ENCODE data around the gene FBXO22. TPM values are rescaled to one million over a fixed set of nuclear protein-coding genes. Genes with fewer than 3 reads are reported as not detected.

The FBXO22 gene
- total and polyA plus RNA-seq, 10 of the 15 experiments (the other 5 are each of a cell fraction or from before 2014, with no cell fraction given), result 15.2 to 110 (median 42.8) TPM

GRCh38 chr15:75923756-75924155 is 20.1 kb downstream of the FBXO22 start:
- BruUV-seq (replicated peaks), result no TSS peak
- SMC1A ChIA-PET (ENCODE audit: uncharacterized antibody, unreplicated experiment), result interaction anchor here (0.6 to 1.8 kb wide), 4 partner anchors 17 to 214 kb away, joined by 3 to 8 read pairs (median 3); no protein-coding TSS in a partner anchor
- POLR2A ChIA-PET, result no interaction called here
- no peak for TF ChIP-seq TCF12 (IDR thresholded peaks at IDR 0.05; ENCODE audit: low read depth, low read length)
- no peak for TF ChIP-seq POLR2AphosphoS5 (IDR thresholded peaks at IDR 0.05; ENCODE audit: low read length)
- no peak for TF ChIP-seq EZH2 (IDR thresholded peaks at IDR 0.05; ENCODE audit: borderline replicate concordance, control insufficient read depth, low read depth, low read length)
- peak; percentile 50; the same call in 1 of the 2 replicates for TF ChIP-seq ZBTB33 (IDR thresholded peaks at IDR 0.05)
- no peak for TF ChIP-seq SUPT20H (IDR thresholded peaks at IDR 0.05; ENCODE audit: borderline replicate concordance, control insufficient read depth, low read depth, low read length)
- no peak for TF ChIP-seq NR2C2 (IDR thresholded peaks at IDR 0.05; ENCODE audit: borderline replicate concordance, control insufficient read depth, insufficient read length, low read depth)
- TF ChIP-seq ATF7 (IDR thresholded peaks at IDR 0.05; ENCODE audit: low read depth), result peak; percentile 21; the same call in 1 of the 2 replicates
- no peak for TF ChIP-seq IRF3 (IDR thresholded peaks at IDR 0.05)
- TF ChIP-seq E2F4 (IDR thresholded peaks at IDR 0.05; ENCODE audit: low read depth, low read length), result no peak
- TF ChIP-seq USF1 (IDR thresholded peaks at IDR 0.05; ENCODE audit: borderline replicate concordance, extremely low read length, insufficient read depth, low read depth, low read length), result no peak
- TF ChIP-seq HCFC1 (IDR thresholded peaks at IDR 0.05; ENCODE audit: low read length), result no peak
- TF ChIP-seq CEBPZ (IDR thresholded peaks at IDR 0.05; ENCODE audit: low read depth, low read length), result no peak
- TF ChIP-seq MAX (IDR thresholded peaks at IDR 0.05; ENCODE audit: low read depth, low read length), result no peak
- no peak for TF ChIP-seq ETV6 (conservative IDR thresholded peaks at IDR 0.05 in 1 of 2, IDR thresholded peaks at IDR 0.05 in 1 of 2; ENCODE audit: borderline replicate concordance in 1 of 2, low read depth in 1 of 2)

More at GRCh38 chr15:75923756-75924155, 20.1 kb downstream of the FBXO22 start:
- ChIA-PET CTCF (interaction anchor here (0.9 to 1.5 kb wide), 6 partner anchors 8 to 227 kb away, joined by 3 to 7 read pairs (median 3); no protein-coding TSS in a partner anchor), RAD21 (ENCODE audit: unreplicated experiment) (interaction anchor here (1.0 to 1.3 kb wide), 2 partner anchors 115 to 216 kb away, joined by 3 to 5 read pairs; no protein-coding TSS in a partner anchor)
- intact Hi-C loops (cut with micrococcal nuclease; ENCODE audit: unreplicated experiment), result no loop called here
- no peak overlapping the region for H2AFZ ChIP-seq (ENCODE audit: control insufficient read depth, low read depth, low read length)
- no peak overlapping the region for H3K4me3 ChIP-seq
- H3K9me3 ChIP-seq (replicated peaks; ENCODE audit: control insufficient read depth, insufficient read depth, low read length), result no peaks in the 10 kb centered on the region
- peaks cover 9 to 13% of the 10 kb centered on the region in 2 experiments; a peak in 3 of 4 replicates for H3K36me3 ChIP-seq (ENCODE audit: control insufficient read depth in 2 of 2, insufficient read depth in 2 of 2, low read length in 1 of 2)
- no peak overlapping the region for H3K9ac ChIP-seq (ENCODE audit: control insufficient read depth, insufficient read depth, low read length)
- FAIRE-seq (no peak), DNase-seq (ENCODE audit: low read depth, low spot score) (no peak), ATAC-seq (no peak)
- no peak overlapping the region for H3K4me2 ChIP-seq (ENCODE audit: control insufficient read depth, insufficient read depth)
- H4K20me1 ChIP-seq (ENCODE audit: control insufficient read depth, insufficient read depth), result no peaks in the 10 kb centered on the region
- in situ Hi-C loops (cut with MboI), result no loop called here
- WGBS (ENCODE audit: insufficient coverage, insufficient replicate concordance, low lambda C conversion rate, missing lambda C conversion rate), result 97% methylated on average over 4 of the region's 4 CpGs
- no peaks in the 10 kb centered on the region for H3K27me3 ChIP-seq (replicated peaks in 1 of 2; ENCODE audit: control insufficient read depth in 2 of 2, insufficient read depth in 2 of 2, low read length in 1 of 2)
- peaks cover 7% of the 10 kb centered on the region for H3K4me1 ChIP-seq (ENCODE audit: control insufficient read depth, insufficient read depth, low read length)
- peaks cover 9% of the 10 kb centered on the region for H3K79me2 ChIP-seq (ENCODE audit: control insufficient read depth, insufficient read depth, low read length)
- H3K27ac ChIP-seq (ENCODE audit: control insufficient read depth, insufficient read depth), result no peak overlapping the region
